GM04503 (cell line): ENCODE measurements around the gene SNRPD3.
A peak's percentile ranks its signal among the peaks of the same experiment; 100 is the strongest.
"Not testable (repeated sequence)": the region's sequence is repeated elsewhere in the genome, so short reads cannot be mapped to it uniquely, and the experiment has no call there.

ENCODE experiments used
- DNase-seq: peaks from one replicate; pipeline ENCODE4 v3.0.0-alpha.2; 2012; ENCODE audit warnings: low read depth

Gene SNRPD3

DNA sequence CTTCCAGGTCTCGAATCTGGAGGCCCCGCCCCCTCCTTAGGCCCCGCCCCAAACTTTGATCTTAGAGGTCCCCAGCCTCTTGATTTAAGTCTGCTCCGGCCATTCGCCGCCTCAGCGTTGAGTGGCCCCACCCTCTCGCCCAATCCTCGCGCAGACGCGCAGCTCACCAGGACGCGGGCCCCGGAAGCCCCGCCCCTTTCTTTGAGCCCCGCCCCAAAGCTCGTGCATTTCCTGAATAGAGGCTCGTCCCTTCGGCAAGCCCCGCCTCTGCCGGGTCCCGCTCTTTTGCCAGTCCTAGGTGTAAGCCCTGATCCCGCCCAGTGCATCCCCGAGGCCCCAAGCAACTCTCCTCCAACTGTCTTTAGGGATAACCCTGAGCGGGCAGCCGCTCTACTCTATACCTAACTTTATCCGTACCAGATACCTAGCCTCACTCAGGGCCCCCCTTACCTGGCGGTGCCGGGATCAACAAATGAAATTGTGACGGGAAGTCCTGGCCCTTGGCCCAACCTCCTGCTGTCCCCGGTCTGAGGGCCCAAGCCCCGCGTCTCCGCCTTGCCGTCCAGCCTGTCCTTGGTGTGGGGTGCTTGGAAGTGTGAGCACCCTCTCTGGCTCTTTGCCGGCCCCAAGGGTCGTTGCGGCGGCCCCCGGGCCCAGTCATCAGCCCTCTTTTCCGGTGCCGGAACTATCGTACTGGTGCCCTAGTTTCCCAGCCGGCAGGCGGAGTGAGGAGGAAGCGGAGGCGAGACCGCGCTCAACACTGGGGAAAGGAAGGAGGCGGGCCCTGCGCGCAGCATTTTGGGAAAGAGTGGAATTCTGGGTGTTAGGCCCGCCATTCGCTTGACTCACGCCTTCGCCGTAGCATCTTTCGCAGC, at the start of gene SNRPD3:
Gene SNRPD3 (plus strand): TSS at position 835 of the 875 bp plus-strand sequence. CDS start 1,676 bp downstream, outside the sequence.
- peak; percentile 86 for DNase-seq

DNA sequence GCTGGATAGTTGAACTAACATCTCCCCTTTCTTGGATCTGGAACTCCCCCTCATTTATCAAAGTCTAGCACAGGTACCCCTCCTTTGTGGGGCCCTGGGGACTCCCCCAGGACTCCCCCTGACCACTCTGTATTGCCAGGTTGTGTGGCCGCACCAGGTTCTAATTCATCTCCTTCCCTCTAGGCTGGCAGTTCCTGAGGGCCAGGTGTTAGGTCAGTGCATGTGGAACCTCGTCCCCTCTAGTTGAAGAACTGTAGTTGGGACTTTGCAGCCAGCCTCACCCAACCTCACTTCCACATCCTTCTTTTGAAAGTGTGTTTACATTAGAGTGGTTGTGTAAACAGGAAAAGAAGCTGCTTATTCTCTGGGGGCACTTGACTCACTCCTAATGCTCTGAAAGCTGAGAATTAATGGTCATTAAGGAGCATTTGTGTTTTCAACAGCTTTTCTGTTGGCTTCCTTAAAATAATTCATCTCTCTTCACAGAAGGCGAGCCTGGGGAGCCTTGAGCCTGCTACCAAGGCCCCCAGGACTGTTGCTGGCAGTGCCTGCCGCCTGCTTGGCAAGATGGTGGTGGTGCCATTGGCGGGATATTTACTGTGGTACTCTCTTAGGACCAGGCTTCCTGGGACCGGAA, 48.9 kb upstream of the SNRPD3 start:
- DNase-seq = no peak

DNA sequence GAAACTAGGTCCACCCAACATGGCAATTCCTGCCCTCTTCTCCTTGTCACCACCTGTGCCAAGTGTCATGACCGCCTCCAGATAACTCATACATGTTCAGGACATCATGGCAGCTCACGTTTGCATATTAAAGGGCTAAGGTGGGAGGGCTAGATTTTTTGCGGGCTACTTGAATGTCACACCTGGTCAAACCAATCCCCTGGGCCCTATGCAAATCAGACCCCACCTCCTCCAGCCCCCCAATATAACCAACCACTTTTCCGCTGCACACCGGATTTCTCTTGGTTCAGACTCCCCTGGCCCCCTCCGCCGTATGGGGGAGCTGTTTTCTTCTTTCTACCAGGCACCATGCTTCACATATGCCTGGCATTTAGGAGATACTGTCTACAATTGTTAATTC, 48.1 kb upstream of the SNRPD3 start:
- no peak for DNase-seq

DNA sequence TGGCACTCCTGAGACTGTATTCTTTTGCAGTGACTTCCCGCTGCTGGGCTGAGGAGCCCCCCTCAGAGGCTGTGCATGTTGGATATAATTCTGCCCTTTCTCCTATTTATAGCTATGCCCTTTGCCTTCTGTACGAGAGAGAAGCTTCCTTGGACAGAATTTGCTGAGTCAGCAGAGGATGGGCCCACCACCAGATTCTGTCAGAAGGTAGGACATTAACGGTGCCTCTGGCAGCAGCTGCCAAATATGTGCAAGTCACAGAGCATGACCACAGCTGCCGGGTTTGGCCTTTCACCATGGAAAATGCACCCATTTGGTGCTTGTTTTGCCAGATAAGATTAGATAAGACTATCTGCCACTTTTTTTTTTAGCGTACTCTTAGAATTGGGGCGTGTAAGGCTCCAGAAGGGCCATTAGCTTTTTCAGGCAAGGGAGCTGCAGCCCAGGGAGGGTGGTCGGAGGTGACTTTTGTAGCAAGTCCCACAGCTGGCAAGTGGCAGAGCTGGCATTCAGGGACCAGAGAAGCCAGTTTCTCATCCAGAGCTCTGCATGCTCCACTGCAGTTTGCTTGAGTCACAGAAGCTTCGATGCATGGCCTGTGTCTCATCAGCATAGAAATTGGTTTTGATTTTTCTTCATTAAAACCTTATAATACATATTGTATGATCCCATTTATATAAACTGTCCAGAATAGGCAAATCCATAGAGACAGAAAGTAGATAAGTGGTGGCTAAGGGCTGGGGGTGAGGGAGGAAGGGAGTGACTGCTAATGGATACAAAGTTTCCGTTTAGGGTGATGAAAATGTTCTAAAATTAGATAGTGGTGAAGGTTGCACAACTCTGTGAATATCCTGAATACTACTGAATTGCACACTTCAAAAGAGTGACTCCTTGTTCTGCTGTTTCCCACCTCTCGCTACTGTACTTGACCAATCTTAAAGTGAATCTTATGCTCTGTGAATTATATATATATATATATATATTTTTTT, 44.9 kb upstream of the SNRPD3 start:
- DNase-seq = no peak

DNA sequence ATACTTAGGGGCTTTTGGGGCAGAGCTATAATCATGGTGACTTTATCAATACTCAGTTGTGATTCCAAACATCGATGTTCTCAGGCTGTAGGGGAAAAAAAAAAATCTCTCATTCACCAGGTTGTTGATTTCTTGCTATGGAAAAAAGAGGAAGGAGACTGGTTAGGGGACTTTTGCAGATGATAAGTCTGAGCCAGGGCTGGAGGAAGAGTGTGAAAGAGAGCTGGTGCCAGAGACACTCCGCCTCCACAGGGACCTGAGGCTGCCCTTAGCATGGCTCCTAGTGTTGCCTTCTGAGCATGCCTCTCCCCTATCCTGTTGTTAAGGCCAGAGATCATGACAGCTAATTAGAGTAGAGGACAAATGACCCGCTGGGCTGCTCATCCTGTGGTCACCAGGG, 43.8 kb upstream of the SNRPD3 start:
- DNase-seq = no peak

DNA sequence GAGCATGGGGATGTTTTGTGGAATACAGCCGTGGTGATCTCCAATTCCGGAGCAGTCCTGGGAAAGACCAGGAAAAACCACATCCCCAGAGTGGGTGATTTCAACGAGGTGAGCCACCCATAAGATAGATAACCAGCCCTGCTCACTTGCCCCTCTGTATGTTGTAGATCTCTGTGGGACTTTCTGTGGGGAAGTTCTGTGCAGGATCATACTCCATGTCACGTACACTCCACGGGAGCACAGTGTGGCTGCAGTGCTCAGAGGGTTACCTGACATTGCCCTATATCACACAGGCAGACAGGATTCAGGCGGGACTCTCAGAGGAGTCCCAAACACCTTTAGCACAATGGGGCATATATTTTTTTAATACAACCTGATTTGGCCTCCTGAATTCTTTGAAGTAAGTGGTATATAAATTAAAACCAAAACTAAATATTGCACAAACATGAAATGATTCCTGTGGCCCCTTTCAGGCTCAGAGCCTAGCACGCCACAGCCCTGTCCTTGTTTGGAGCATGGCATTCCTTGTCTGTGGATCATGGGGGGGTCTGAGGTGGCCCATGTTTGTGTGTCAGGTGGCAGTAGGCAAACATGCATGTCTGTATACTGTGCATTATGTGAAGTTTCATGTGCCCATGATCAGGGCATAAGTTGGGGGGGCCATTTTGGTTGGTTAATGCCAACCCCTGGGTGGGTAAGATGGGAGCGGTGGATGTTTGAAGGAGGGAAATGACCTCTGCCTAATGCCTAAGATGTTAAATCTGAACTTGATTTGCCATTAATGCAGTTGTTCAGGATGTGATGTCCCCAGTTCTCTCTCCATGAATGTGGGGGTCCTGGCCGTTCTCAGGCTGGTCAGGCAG, 42.2 kb upstream of the SNRPD3 start:
- no peak for DNase-seq

DNA sequence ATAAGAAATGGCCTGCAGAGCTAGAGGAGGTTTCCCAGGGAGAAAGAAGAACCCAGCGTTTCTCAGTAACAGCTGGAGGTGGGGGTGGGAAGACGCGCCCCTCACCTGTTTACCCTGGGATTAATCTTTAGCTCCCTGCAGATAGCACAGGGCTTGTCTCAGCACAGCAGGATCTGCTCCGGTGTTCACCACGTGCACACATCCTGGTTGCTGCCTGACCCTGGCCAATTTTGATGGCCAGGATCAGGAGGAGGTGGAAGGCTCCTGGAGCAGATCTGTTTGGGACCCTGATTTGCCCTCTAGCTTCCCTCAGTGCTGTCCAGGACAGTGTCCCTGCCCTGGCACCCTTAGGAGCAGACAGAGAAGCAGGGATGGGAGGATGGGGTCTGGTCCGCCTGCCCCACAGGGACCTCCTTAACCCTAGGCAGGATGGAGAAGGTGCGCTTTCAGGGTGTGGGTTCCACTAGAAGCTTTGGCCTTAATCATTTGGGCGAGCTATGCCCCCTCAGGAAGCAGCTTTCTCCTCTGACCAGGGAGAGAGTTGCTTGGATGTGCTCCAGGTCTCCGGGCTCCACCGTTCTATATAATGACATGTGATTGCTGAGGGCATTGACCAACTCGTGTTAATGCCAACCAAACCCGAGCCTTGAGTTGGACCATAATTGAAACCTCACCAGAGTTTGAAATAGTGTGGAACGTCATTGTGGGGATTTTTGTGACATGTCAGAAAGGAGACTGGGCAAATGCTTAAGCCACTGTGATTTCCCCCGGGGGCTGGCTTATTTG, 41.4 kb upstream of the SNRPD3 start:
- no peak for DNase-seq

DNA sequence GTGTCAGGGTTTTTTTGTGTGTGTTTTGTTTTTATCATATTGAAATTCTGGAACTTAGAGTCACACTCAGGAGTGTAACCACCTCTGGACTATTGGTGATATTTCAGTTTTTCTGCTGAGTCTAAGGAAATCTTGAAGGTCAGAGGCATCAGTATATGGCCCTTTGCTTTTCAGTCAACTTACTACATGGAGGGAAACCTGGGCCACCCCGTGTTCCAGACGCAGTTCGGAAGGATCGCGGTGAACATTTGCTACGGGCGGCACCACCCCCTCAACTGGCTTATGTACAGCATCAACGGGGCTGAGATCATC, 40.8 kb upstream of the SNRPD3 start:
- no peak for DNase-seq

DNA sequence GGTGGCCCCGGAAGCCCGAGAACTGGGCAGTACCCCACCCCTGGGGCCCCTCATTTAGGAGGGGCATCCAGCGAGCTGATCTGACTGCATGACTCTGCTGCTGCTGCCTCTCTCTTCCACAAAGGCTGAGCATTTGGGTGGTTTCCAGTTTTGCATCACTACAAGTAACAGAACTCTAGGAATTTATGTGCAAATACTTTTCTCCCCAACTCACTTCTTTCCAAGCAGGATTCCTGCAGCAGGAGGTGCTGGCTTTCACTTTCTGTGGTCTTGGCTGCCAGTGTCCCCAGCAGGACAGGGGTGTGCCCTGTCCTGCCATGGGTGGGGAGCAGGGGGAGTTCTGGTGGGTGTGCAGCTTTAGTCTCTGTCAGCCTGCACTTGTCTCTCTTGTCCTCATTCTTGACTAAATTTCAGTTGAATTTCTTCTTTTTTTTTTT, 39.5 kb upstream of the SNRPD3 start:
- peak; percentile 77 for DNase-seq

DNA sequence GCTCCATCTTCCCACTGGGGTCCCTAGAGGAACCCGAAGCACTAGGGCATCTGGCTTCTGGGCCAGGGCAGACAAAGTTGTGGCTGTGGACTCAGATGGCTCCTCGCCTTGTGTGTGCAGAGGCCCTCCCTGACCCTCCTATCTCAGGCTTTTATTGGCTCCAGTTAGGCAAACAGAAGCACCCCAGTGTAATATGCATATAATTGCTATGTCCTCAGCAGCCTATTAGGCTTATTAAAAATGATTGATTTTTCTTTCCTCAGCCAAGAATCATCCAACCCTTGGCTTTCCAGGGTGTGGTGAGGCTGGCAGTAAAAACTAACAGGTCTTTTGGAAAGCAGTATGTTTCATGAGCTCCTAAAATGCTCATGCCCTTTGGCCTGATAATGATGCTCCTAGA, 38.4 kb upstream of the SNRPD3 start:
- DNase-seq = no peak

DNA sequence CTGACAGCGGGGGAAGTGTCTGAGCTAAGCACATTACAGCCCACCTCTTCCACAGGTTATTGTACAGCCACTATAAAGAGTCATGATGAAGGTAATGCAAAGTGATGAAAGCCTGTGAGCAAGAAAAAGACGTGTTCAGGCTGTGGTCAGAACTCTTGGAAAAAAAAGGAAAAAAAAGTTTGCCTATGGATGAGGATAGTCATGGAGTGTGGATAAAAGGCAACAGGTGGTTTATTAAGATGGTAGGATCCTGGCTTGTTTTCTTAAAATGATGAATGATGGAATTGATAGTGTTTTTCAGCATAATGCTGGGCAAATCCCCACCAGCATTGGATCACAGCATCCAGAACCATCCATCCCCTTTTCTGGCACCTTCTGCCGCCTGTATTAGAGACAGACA, 37.6 kb upstream of the SNRPD3 start:
- no peak for DNase-seq

DNA sequence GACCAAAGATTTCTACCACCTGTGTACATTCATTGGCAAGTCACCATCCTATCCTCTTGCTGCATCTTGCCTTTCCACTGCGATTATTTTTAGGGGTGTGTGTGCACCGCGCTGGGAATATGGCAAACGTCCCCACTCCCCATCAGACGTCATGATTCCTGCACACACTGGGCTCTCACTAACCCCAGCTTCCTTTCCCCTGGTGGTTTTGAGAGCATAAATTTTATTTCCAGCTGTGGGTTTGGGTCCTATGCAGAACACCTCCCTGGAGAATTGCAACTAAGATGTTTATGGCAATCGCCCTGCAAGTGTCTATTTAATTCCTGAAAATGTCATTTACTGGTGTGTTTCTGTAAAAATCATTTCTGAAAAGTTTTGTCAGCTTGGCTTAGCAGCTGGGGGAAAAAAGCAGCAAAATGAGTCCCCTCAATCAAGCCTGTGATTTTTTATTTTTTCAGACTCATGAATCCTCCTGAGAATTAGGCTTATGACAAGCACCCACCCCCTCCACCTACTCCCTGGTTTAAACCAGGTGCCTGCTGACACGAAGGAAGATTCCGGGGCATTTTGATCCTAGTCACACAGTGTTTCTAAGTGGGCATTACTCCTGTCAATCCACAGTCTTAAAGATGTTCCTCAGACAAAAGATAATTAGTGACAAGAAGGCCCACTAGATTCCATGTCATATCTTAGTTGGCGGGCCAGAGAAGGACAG, 36.9 kb upstream of the SNRPD3 start:
- DNase-seq = no peak

DNA sequence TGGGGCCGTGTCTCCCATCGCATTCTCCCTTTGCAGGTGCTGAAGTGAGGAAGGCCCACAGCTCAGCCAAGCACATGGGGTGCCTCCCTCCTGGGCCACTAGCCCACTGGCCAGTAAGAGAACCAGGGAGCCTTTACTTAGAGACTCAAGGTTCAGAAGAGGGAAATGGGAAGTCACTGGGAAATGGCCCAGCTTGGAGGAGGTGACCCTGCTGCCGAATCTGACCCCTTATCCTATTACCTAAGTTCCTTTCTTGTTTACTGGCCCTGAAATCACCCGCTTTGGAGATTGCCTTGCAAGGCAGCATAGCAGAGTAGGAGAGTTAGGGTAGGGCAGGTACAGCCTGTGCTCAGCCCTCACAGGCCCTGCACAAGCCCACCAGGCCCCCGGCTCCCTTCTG, 36.3 kb upstream of the SNRPD3 start:
- no peak for DNase-seq

DNA sequence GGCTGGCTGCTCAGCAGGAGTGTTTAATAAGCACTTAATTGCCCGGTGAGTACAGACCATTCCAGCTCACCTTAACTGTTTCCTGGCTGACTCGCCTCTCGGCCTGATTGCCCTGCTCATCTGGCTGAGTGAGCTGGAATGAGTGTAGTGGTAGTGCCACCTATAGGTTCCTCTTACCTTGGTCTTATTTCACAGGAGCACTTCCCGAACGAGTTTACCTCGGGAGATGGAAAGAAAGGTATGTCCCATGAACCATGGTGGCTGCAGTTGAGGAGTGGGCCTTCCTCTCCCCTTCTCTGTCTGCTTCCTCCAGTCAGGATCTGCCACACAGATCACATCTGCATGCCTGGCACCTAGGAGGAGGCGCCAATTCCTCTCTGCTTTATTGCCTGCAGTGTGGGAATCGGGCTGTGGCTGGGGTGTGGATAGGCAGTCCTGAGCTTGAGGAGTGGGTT, 34.0 kb upstream of the SNRPD3 start:
- DNase-seq = no peak

DNA sequence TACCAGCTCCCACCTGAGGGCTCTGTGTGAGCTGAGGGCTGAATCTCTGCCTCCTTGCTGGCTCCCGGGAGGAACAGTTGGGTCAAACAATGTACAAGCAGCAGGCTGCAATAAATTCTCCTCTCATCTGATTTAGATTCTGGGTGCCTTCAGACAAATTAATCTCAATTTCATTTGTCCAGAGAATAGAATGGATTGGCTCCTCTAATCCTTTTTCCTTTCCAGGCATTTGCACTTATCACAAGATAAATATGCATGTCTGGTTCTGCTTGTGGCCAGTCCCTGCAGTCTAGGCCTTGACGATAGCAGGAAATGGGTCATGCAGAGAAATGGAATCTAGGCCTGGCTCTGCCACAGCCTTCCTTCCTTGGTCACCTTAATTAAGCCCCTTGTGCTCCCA, 31.9 kb upstream of the SNRPD3 start:
- DNase-seq = no peak

DNA sequence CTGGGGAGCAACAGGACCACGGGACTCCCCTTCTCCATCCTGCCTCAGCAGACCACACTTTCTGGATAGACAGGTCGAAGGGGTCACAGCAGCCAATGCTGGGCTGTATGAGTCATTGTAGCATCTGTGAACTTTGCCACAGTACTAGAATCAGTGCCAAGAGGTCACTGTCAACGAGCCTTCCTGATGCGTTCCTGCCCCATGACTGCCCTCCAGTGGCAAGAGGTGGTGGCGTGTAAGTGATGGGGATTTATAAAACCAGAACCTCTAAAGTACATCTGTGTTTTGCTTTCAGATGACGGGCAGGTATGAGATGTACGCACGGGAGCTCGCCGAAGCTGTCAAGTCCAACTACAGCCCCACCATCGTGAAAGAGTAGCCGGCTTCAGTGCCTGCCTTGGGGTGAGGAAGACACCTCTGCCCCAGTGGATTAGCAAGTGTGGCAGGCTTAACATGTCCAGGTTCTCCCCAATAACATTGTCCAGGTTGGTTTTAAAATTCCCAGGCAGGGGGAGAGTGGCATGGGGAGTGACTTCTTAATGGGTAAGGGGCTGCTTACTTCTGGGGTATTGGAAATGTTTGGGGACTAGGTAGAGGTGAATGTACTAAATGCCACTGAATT, 30.3 kb upstream of the SNRPD3 start:
- no peak for DNase-seq

DNA sequence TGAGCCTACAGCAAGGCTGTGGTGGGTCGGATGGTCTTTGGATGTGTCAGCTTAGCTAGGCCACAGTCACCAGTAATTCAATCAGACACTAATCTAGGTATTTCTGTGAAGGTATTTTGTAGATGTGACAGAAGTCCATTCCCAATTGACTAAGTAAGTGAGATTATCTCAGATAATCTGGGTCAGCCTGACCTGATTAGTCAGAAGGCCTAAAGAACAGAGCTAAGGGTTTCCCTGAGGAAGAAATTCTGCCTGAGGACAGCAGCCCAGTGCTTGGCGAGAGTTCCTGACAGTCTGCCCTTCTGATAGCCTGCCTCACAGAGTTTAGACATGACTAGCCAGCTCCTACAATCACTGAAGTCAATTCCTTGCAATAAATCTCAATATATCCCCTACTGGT, 29.6 kb upstream of the SNRPD3 start:
- no peak for DNase-seq

DNA sequence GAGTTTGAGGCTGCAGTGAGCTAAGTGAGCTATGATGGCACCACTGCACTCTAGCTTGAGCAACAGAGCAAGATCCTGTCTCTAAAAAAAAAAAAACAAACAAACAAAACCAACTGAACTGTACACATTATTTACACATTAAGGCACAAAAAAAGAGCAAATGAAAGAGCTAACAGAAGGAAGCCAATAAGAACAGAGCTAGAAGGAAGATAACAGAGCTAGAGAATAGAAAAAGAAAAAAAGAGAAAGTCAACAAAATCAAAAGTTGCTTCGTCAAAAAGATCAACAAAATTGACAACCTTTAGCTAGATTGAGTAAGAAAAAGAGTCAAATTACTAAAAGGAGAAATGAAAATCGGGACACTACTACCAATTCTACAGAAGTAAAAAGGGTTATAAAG, 25.9 kb upstream of the SNRPD3 start:
- no peak for DNase-seq

DNA sequence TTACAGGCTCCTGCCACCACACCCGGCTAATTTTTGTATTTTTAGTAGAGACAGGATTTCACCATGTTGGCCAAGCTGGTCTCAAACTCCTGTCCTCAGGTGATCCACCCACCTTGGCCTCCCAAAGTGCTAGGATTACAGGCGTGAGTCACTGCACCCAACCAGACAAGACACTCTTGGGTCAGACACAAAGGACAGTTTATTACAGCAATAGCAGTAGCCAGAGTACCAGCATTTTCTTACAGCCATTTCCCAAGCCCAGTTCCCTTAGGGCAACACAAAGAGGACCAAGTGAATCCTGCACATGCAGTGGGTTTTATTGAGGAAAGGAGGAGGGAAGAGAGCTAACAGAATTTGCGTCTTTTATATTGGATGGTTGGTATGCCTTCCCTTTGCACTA, 24.8 kb upstream of the SNRPD3 start:
- not testable (repeated sequence) for DNase-seq

DNA sequence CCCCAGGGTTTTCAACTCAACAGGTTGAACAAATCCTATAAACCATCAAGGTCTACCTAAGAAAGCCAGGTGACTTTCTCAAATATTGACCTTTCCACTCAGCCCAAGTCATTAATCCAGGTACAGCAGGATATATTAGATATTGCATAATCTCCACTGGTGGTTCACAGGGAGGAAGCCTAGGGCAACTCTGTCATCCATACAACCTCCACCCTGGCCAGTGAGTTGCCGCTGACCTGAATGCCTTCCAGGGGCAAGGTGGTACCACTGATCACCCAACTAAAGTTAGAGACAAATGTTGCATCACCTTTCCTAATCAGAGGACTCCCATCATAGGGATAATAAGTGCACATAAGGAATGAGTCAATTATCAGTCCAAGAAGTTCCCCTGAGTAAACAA, 23.7 kb upstream of the SNRPD3 start:
- no peak for DNase-seq
